Upper lobe of right lung (tissue), 1 donor: Measurements from ENCODE around the gene PIK3R4. TPM values are rescaled to one million over a fixed set of nuclear protein-coding genes. Genes with fewer than 3 reads are reported as not detected.

Experiments used
- ATAC-seq: fragments of 200-7000 bp; cut with Tn5 transposase; one replicate; pipeline ENCODE4 v1.9.1; 2020; ENCODE audit warnings: mild to moderate bottlenecking, moderate library complexity
- DNase-seq: peaks from one replicate; pipeline ENCODE4 v3.0.0-alpha.2; 2020
- H3K27ac ChIP-seq: fragments of 200-600 bp; one replicate; pipeline ENCODE4 v1.8.0; 2022
- H3K27me3 ChIP-seq: fragments of 200-600 bp; one replicate; pipeline ENCODE4 v1.8.0; 2022; ENCODE audit warnings: mild to moderate bottlenecking
- H3K36me3 ChIP-seq: fragments of 200-600 bp; one replicate; pipeline ENCODE4 v1.8.0; 2022
- H3K4me1 ChIP-seq: fragments of 200-600 bp; one replicate; pipeline ENCODE4 v1.8.0; 2022
- H3K4me3 ChIP-seq: fragments of 200-600 bp; one replicate; pipeline ENCODE4 v1.8.0; 2022; ENCODE audit warnings: mild to moderate bottlenecking
- H3K9me3 ChIP-seq: fragments of 200-600 bp; one replicate; pipeline ENCODE4 v1.8.0; 2022
- CTCF ChIP-seq: fragments of 200-600 bp; IDR thresholded peaks from one replicate; pipeline ENCODE4 v1.8.0; 2022; ENCODE audit warnings: antibody characterized with exemption
- intact Hi-C: fragments of 100-400 bp; cut with DNase I; formaldehyde crosslinking; loops from one replicate; pipeline ENCODE4 v1.11.0; 2022
- total RNA-seq: library from RNA; stranded (reverse); fragmentation: NEBNext Ultra II Directional; extraction: Animal tissue kit (Norgen Biotek cat#: 25700); gene quantifications from one replicate; pipeline ENCODE4 v1.2.1, GENCODE V29; 2021
- donor health status: DM: no; HTN: yes; CAD: no; lungs with severe emphysema.

Gene PIK3R4
- total RNA-seq, 1 donor from 2014 or later, result 32.2 TPM

DNA sequence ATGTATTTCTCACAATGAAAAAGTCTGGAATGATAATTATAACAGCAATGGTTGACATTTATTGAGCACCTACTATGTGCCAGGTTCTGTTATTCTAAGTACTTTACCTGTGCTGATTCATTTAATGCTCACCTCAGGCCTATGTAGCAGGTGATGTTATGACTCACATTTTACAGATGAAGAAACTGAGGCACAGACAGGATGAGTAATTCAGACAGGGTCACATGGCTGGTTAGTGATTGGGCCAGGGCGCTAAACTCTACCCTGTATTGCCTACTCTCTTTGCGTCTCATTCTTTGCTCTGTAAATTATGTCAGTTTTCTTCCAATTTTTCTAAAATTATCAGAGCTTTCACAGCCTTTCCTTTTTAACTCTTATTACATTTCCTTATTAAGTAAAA is 98.3 kb downstream of the PIK3R4 start:
- ATAC-seq (no peak), DNase-seq (no peak)
- no peak for TF ChIP-seq CTCF
- Histone ChIP-seq H3K27me3 (no peaks in the 10 kb centered on the region), H3K36me3 (no peaks in the 10 kb centered on the region), H3K4me3 (no peak overlapping the region), H3K9me3 (no peaks in the 10 kb centered on the region), H3K27ac (no peak overlapping the region), H3K4me1 (no peaks in the 10 kb centered on the region)
- intact Hi-C loops, result no loop called here

GRCh38 chr3:130645261-130645660 is 101.4 kb downstream of the PIK3R4 start:
- intact Hi-C loops, result no loop called here
- ATAC-seq (no peak), DNase-seq (no peak)
- no peak for TF ChIP-seq CTCF
- Histone ChIP-seq H3K27me3 (no peaks in the 10 kb centered on the region), H3K4me1 (no peaks in the 10 kb centered on the region), H3K9me3 (no peaks in the 10 kb centered on the region), H3K27ac (no peak overlapping the region), H3K36me3 (no peaks in the 10 kb centered on the region), H3K4me3 (no peak overlapping the region)

DNA sequence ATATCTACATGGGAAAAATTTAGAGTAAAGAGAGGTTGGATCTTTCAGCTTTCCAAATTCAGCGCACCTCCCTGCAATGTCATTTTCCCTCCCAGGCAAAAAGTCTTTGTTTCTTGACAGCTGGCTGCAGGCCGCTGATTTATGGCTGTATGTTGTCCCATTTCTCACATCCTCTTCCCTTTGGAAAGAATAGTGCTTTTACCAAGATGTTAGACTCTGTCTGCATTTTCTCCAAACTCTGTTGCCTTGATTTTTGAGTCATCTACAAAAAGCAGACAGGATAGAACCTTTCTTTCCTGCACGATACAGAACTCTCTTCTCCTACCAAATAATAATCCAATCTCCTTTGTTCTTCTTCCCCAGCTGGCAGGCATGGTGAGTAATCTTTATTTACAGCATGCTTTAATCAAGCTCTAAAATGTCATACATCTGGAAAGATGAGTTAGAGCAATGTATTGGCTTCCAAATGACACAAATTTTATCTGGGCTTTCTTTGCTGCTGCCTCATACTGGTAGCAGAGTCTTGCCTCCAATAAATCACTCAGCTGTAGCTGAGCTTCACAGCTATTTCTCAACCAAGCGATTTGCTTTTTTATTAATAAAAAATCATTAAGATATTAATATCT is 101.9 kb downstream of the PIK3R4 start:
- DNase-seq, result no peak
- no peaks in the 10 kb centered on the region for H3K9me3 ChIP-seq
- H3K27ac ChIP-seq, result no peak overlapping the region
- no peak overlapping the region for H3K4me3 ChIP-seq
- no peak for TF ChIP-seq CTCF
- no peaks in the 10 kb centered on the region for H3K27me3 ChIP-seq
- no peaks in the 10 kb centered on the region for H3K36me3 ChIP-seq
- no peaks in the 10 kb centered on the region for H3K4me1 ChIP-seq
- intact Hi-C loops, result no loop called here
- ATAC-seq, result no peak

- intact Hi-C loops, result no loop called here
- no peak for TF ChIP-seq CTCF
- Histone ChIP-seq H3K9me3 (no peaks in the 10 kb centered on the region), H3K4me3 (no peak overlapping the region), H3K27ac (no peak overlapping the region), H3K36me3 (no peaks in the 10 kb centered on the region), H3K27me3 (no peaks in the 10 kb centered on the region), H3K4me1 (no peaks in the 10 kb centered on the region)
- no peak for ATAC-seq
- DNase-seq, result no peak
Measured at GRCh38 chr3:130640027-130640426, 106.6 kb downstream of the PIK3R4 start.

- TF ChIP-seq CTCF, result no peak
- Histone ChIP-seq H3K36me3 (no peaks in the 10 kb centered on the region), H3K4me1 (no peaks in the 10 kb centered on the region), H3K27me3 (no peaks in the 10 kb centered on the region), H3K4me3 (no peak overlapping the region), H3K9me3 (no peaks in the 10 kb centered on the region), H3K27ac (no peak overlapping the region)
- intact Hi-C loops, result no loop called here
- DNase-seq, result no peak
- no peak for ATAC-seq
Measured at GRCh38 chr3:130636480-130637234, 110.0 kb downstream of the PIK3R4 start.
